Activated CD4-positive, CD25-positive, alpha-beta regulatory T cell treated with anti-CD3 and anti-CD28 coated beads, Interleukin-2, amount 50 U/mL, for 72 hours (primary cell): ENCODE measurements around the gene C11orf71.

Experiments used
- DNase-seq: peaks from one replicate; pipeline ENCODE4 v3.0.0; 2021

C11orf71 gene

GRCh38 chr11:114353443-114353842, 46.9 kb downstream of the C11orf71 start:
- DNase-seq = no peak

DNA sequence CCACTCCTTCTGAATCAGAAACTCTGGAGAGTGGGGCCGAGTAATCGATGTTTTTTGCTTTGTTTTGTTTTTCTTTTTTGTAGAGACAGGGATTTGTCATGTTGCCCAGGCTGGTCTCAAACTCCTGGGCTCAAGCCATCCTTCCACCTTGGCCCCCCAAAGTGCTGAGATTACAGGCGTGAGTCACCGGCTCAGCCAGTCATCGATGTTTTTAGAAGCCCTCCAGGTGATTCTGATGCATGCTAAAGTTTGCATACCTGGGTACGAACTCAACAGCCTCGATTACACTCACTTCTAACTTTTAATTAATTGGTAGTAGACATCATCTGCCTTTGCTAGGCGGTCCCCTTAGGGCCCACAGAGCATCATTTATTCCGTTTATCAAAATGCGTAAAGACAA, 50.3 kb downstream of the C11orf71 start:
- DNase-seq = no peak
